Mesothelial cell of epicardium (in vitro differentiated cells): ENCODE data around the gene FIGNL2. TPM values are rescaled to one million over a fixed set of nuclear protein-coding genes. Genes with fewer than 3 reads are reported as not detected.
A peak's percentile ranks its signal among the peaks of the same experiment; 100 is the strongest.

Source experiments
- DNase-seq, 2 experiments: peaks; one replicate each; pipeline ENCODE4 v3.0.0; 2021; ENCODE audit warnings: low spot score in 2 of 2; ENCODE audit not compliant: unreplicated experiment in 2 of 2
- H3K27ac Mint-ChIP-seq: 2 replicates; pipeline ENCODE4 v1.8.0; 2021; ENCODE audit warnings: mixed read lengths
- H3K27me3 Mint-ChIP-seq: 2 replicates; pipeline ENCODE4 v1.8.0; 2021; ENCODE audit warnings: low read depth, mixed read lengths
- H3K36me3 Mint-ChIP-seq: 2 replicates; pipeline ENCODE4 v1.8.0; 2021; ENCODE audit warnings: mixed read lengths
- H3K4me1 Mint-ChIP-seq: 2 replicates; pipeline ENCODE4 v1.8.0; 2021; ENCODE audit warnings: mixed read lengths
- H3K4me3 Mint-ChIP-seq: 2 replicates; pipeline ENCODE4 v1.8.0; 2021; ENCODE audit warnings: mild to moderate bottlenecking, moderate library complexity, mixed read lengths
- H3K9me3 Mint-ChIP-seq: 2 replicates; pipeline ENCODE4 v1.8.0; 2021; ENCODE audit warnings: mixed read lengths
- CTCF ChIP-seq: fragments of 200-600 bp; sonication (generic); IDR thresholded peaks from one replicate; pipeline ENCODE4 v1.5.0; 2021; ENCODE audit warnings: antibody characterized with exemption; ENCODE audit not compliant: unreplicated experiment
- total RNA-seq: library from RNA; stranded (reverse); gene quantifications from 3 replicates; pipeline ENCODE4 v1.2.1, GENCODE V29; 2021

FIGNL2 gene
- total RNA-seq, 1 donor from 2014 or later = 5.2 TPM

GRCh38 chr12:51860986-51861385, 12.5 kb upstream of the FIGNL2 start:
- H3K36me3 Mint-ChIP-seq = no peaks in the 10 kb centered on the region
- no peak for DNase-seq
- peaks cover 28% of the 10 kb centered on the region for H3K4me1 Mint-ChIP-seq
- H3K27me3 Mint-ChIP-seq = peaks cover 14% of the 10 kb centered on the region
- H3K9me3 Mint-ChIP-seq = no peaks in the 10 kb centered on the region
- TF ChIP-seq CTCF = no peak
- H3K27ac Mint-ChIP-seq = no peak overlapping the region
- no peak overlapping the region for H3K4me3 Mint-ChIP-seq

GRCh38 chr12:51855586-51856428, 7.3 kb upstream of the FIGNL2 start:
- Mint-ChIP-seq H3K27ac (peak overlapping the region; percentile 76), H3K27me3 (peaks cover 4% of the 10 kb centered on the region), H3K9me3 (no peaks in the 10 kb centered on the region), H3K4me1 (peaks cover 31% of the 10 kb centered on the region), H3K4me3 (peak overlapping the region; percentile 65), H3K36me3 (no peaks in the 10 kb centered on the region)
- no peak for TF ChIP-seq CTCF
- no peak for DNase-seq

GRCh38 chr12:51852404-51853137, 4.1 kb upstream of the FIGNL2 start:
- H3K4me3 Mint-ChIP-seq = no peak overlapping the region
- peaks cover 31% of the 10 kb centered on the region for H3K4me1 Mint-ChIP-seq
- DNase-seq = no peak
- no peaks in the 10 kb centered on the region for H3K9me3 Mint-ChIP-seq
- no peaks in the 10 kb centered on the region for H3K36me3 Mint-ChIP-seq
- no peak for TF ChIP-seq CTCF
- H3K27ac Mint-ChIP-seq = peak overlapping the region; percentile 30
- peaks cover 4% of the 10 kb centered on the region for H3K27me3 Mint-ChIP-seq

GRCh38 chr12:51851413-51852124, 3.1 kb upstream of the FIGNL2 start:
- peaks cover 33% of the 10 kb centered on the region for H3K4me1 Mint-ChIP-seq
- peaks cover 4% of the 10 kb centered on the region for H3K27me3 Mint-ChIP-seq
- H3K36me3 Mint-ChIP-seq = no peaks in the 10 kb centered on the region
- H3K9me3 Mint-ChIP-seq = no peaks in the 10 kb centered on the region
- no peak overlapping the region for H3K27ac Mint-ChIP-seq
- TF ChIP-seq CTCF = no peak
- no peak for DNase-seq
- H3K4me3 Mint-ChIP-seq = no peak overlapping the region

GRCh38 chr12:51850965-51851299, 2.4 kb upstream of the FIGNL2 start:
- no peak for TF ChIP-seq CTCF
- peaks cover 31% of the 10 kb centered on the region for H3K4me1 Mint-ChIP-seq
- H3K36me3 Mint-ChIP-seq = no peaks in the 10 kb centered on the region
- no peak for DNase-seq
- H3K27me3 Mint-ChIP-seq = no peaks in the 10 kb centered on the region
- no peak overlapping the region for H3K27ac Mint-ChIP-seq
- no peak overlapping the region for H3K4me3 Mint-ChIP-seq
- H3K9me3 Mint-ChIP-seq = no peaks in the 10 kb centered on the region
